Uterus (tissue), 4 donors: ENCODE results near the gene ARHGEF2. TPM values are rescaled to one million over a fixed set of nuclear protein-coding genes. Genes with fewer than 3 reads are reported as not detected.

Experiments
- DNase-seq, 2 donors: peaks; one replicate each; pipeline ENCODE4 v3.0.0-alpha.2; 2019 to 2020
- H3K27ac ChIP-seq, 2 donors: fragments of 200-600 bp; sonication (generic); 1 replicate in 1 of 2; 2 replicates in 1 of 2; pipeline ENCODE4 v1.5.1; 2016 to 2018
- H3K27me3 ChIP-seq, 2 donors: fragments of 200-600 bp; sonication (generic); one replicate each; pipeline ENCODE4 v1.5.1; 2018 to 2019; ENCODE audit warnings: control low read depth in 1 of 2
- H3K36me3 ChIP-seq, 2 donors: fragments of 200-600 bp; sonication (generic); one replicate each; pipeline ENCODE4 v1.5.1; 2019; ENCODE audit warnings: control low read depth in 1 of 2
- H3K4me1 ChIP-seq, 2 donors: fragments of 200-600 bp; sonication (generic); one replicate each; pipeline ENCODE4 v1.5.1; 2018 to 2019; ENCODE audit warnings: control low read depth in 1 of 2
- H3K4me3 ChIP-seq, 2 donors: fragments of 200-600 bp; sonication (generic); 1 replicate in 1 of 2; 2 replicates in 1 of 2; pipeline ENCODE4 v1.5.1; 2018 to 2019; ENCODE audit warnings: mild to moderate bottlenecking in 1 of 2
- H3K9me3 ChIP-seq, 2 donors: fragments of 200-600 bp; sonication (generic); one replicate each; pipeline ENCODE4 v1.5.1; 2019; ENCODE audit warnings: control low read depth in 1 of 2
- POLR2A ChIP-seq, 2 donors: fragments of 450-650 bp; IDR thresholded peaks; one replicate each; pipeline ENCODE4 v1.6.1; 2016; ENCODE audit warnings: antibody characterized with exemption in 2 of 2, mild to moderate bottlenecking in 1 of 2, moderate library complexity in 1 of 2
- intact Hi-C: fragments of 100-400 bp; cut with DNase I; formaldehyde crosslinking; loops from one replicate; pipeline ENCODE4 v1.15.1; 2023; ENCODE audit warnings: low total_unique reads
- total RNA-seq, 4 donors: library from RNA; depleted of rRNA in 3 of 4; stranded (reverse); fragments of >200 nt in 3 of 4; gene quantifications; one replicate each; pipeline versions ENCODE4 v1.1.0 to v1.2.4, GENCODE V29; 2014 to 2023
- TF ChIP-seq, protein P1 (sequence below), 4 experiments: fragments of 200-600 bp in 2 of 4; fragments of 450-650 bp in 2 of 4; sonication (generic) in 2 of 4; IDR thresholded peaks; one replicate each; pipeline ENCODE4 v1.5.1; 2016 to 2019; ENCODE audit warnings: antibody characterized with exemption in 4 of 4, mild to moderate bottlenecking in 2 of 4, moderate library complexity in 1 of 4
- donor health status: DM: yes; HTN: yes; CAD: no.

ARHGEF2 gene
- total RNA-seq, 4 donors from 2014 or later, result 59.4 to 178 (median 72.8) TPM

DNA sequence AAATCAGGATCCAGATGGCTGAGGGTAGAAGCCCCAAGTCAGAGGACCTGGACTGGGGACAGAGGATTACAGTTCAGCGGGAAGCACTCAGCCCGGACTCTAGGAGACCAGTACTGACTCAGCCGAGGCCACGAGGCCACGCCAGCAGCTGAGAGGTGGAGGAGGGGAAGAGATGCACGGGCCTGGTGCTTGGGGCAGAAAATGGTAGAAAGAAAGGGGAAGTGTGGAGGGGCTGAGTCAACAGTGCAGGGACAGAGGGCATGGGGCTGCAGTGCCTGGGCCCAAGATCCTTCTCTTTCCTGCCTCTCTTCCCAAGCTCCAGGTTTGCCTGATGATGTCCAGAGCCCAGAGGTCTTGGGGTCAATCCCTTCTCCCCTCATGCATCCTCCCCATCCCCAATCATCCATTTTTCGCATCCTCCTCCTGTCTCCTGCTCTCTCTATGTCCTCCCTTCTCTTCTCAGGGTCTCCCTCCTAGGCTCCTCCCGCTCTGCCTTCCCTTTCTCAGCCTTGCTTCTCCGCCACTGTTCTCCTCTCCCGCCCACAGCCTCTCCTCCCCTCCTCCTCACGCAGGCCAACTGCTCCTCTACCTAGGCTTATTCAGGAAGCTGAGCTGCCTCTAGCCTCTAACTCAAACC lies 7.7 kb downstream of the ARHGEF2 start:
- intact Hi-C loops, result no loop called here
- Histone ChIP-seq H3K27me3 (no peaks in the 10 kb centered on the region), H3K9me3 (no peaks in the 10 kb centered on the region), H3K4me1 (peaks cover 10 to 49% of the 10 kb centered on the region in 2 donors), H3K36me3 (no peaks in the 10 kb centered on the region), H3K4me3 (no peak overlapping the region), H3K27ac (peak overlapping the region; percentile 79 to 88)
- TF ChIP-seq, protein P1, sequence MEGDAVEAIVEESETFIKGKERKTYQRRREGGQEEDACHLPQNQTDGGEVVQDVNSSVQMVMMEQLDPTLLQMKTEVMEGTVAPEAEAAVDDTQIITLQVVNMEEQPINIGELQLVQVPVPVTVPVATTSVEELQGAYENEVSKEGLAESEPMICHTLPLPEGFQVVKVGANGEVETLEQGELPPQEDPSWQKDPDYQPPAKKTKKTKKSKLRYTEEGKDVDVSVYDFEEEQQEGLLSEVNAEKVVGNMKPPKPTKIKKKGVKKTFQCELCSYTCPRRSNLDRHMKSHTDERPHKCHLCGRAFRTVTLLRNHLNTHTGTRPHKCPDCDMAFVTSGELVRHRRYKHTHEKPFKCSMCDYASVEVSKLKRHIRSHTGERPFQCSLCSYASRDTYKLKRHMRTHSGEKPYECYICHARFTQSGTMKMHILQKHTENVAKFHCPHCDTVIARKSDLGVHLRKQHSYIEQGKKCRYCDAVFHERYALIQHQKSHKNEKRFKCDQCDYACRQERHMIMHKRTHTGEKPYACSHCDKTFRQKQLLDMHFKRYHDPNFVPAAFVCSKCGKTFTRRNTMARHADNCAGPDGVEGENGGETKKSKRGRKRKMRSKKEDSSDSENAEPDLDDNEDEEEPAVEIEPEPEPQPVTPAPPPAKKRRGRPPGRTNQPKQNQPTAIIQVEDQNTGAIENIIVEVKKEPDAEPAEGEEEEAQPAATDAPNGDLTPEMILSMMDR (IDR thresholded peaks at IDR 0.05), result no peak
- TF ChIP-seq POLR2A (IDR thresholded peaks at IDR 0.05), result no peak
- DNase-seq, result peak; percentile 66

DNA sequence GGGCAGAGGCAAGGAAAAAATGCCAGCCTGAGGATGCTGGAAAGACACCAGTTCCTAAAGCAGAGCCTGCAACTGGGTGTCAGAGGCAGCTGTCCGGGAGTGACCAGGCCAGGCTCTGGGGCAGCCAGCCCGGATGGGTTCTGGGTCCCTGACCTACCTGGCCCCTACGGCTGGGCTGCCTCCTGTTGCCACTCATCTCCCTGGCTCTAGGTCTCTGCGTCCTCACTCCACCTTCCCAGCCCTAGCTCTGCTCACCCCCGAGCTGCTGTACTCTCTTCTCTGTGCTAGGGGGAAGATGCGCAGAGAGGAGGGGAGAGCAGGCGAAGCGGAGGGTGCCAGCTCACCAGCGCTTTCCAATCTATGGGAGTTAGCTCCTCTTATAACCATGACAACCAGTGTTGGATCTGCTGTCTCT lies 9.0 kb downstream of the ARHGEF2 start:
- intact Hi-C loops, result no loop called here
- DNase-seq, result no peak
- no peaks in the 10 kb centered on the region for H3K36me3 ChIP-seq
- H3K9me3 ChIP-seq, result no peaks in the 10 kb centered on the region
- no peak for TF ChIP-seq POLR2A (IDR thresholded peaks at IDR 0.05)
- H3K4me1 ChIP-seq, result peaks cover 10 to 36% of the 10 kb centered on the region in 2 donors
- no peaks in the 10 kb centered on the region for H3K27me3 ChIP-seq
- H3K27ac ChIP-seq, result peak overlapping the region; percentile 79 to 88
- no peak overlapping the region for H3K4me3 ChIP-seq

DNA sequence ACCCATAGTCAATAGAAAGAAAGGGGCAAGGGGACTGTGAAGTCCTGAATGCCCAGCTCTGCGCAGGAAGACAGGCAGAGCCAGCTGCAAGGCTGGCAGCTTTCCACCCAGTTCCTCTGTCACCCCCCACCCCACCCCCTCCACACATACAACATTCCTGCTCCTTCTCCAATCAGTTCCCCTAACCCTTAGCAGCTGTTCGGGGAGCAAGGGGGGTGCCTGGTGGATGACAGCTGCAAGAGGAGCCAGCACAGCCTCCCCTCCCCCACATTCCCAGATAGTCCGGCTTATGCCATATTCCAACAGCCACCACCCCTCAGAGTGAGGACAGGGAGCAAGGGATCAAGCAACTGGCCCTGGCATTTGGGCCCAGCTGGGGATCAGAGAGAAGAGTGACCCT lies 9.7 kb downstream of the ARHGEF2 start:
- no peak for DNase-seq
- Histone ChIP-seq H3K9me3 (no peaks in the 10 kb centered on the region), H3K36me3 (no peaks in the 10 kb centered on the region), H3K27ac (peak overlapping the region; percentile 79 to 88), H3K27me3 (no peaks in the 10 kb centered on the region), H3K4me1 (peaks cover 10 to 35% of the 10 kb centered on the region in 2 donors), H3K4me3 (no peak overlapping the region)
- intact Hi-C loops, result no loop called here
- TF ChIP-seq POLR2A (IDR thresholded peaks at IDR 0.05), result no peak
- TF ChIP-seq, protein P1 (IDR thresholded peaks at IDR 0.05), result no peak

DNA sequence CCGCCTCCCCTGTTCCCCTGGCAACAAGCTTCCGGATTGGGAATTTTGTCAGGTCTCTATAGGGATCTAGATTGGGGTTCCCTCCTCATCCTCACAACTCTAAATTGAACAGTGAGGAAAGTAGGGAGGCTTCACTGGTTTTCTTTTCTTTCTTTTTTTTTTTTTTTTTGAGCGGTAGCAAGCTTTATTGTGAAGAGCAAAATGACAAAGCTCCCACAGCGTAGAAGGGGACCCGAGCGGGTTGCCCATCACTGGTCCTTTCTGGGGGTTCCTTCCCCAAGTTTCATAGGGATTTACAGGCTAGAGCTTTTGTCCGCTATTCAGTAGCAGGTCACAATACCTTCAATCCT lies 10.3 kb downstream of the ARHGEF2 start:
- Histone ChIP-seq H3K36me3 (no peaks in the 10 kb centered on the region), H3K9me3 (no peaks in the 10 kb centered on the region), H3K27ac (peak overlapping the region; percentile 79 to 88), H3K4me3 (no peak overlapping the region), H3K4me1 (peaks cover 10 to 36% of the 10 kb centered on the region in 2 donors), H3K27me3 (no peaks in the 10 kb centered on the region)
- intact Hi-C loops, result no loop called here
- TF ChIP-seq, protein P1 (IDR thresholded peaks at IDR 0.05), result no peak
- no peak for TF ChIP-seq POLR2A (IDR thresholded peaks at IDR 0.05)
- DNase-seq, result no peak

DNA sequence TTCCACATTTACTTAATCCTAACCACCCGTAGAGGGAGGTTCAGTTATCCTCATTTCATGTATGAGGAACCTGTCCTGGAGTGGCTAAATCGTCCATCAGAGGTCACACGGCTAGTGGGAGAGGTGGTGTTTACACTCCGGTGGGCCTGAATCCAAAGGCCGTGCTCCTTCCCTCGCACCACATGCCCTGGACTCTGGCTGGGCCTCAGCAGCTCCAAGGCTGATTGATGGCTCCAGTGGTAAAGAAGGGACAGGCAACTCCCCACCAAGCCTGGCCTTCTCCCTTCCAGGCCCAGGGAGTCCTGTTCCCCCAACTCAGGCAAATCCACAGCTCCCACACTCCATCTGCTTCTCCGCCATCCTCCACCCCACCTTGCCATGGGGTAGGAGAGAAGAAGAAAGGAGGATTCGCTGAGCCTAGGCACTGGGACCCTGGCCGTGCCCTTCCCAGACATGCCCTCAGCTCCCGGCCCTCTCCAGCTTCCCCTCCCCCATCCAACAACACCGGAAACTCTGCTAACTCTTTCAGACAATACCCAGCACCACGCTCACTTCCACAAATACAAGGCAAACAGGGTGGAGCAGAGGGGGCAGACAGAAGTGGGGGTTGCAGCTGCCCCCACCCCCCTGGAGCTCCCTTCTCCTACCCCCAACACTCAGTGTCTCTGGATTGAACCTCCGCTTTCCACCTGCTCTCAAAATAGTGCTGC lies 10.9 kb downstream of the ARHGEF2 start:
- peak overlapping the region; percentile 79 to 88 for H3K27ac ChIP-seq

More for the DNA sequence above, 10.9 kb downstream of the ARHGEF2 start:
- TF ChIP-seq, protein P1 (IDR thresholded peaks at IDR 0.05), result no peak
- TF ChIP-seq POLR2A (IDR thresholded peaks at IDR 0.05), result no peak
- peaks cover 6 to 42% of the 10 kb centered on the region in 2 donors for H3K4me1 ChIP-seq
- no peaks in the 10 kb centered on the region for H3K9me3 ChIP-seq
- H3K4me3 ChIP-seq, result no peak overlapping the region
- H3K27me3 ChIP-seq, result no peaks in the 10 kb centered on the region
- H3K36me3 ChIP-seq, result no peaks in the 10 kb centered on the region
- intact Hi-C loops, result no loop called here
- peak in 1 of 2 donors; percentile 65 for DNase-seq
